HUES48 (cell line): Measurements from ENCODE around the gene SDHA.

Source experiments
- H3K27ac ChIP-seq: one replicate; pipeline ENCODE4 v1.7.0; 2013; ENCODE audit warnings: low read depth, low read length, inconsistent platforms
- H3K27me3 ChIP-seq: 2 replicates; pipeline ENCODE4 v1.6.1; 2013; ENCODE audit warnings: mild to moderate bottlenecking, low read length; ENCODE audit not compliant: control insufficient read depth, insufficient read depth
- H3K36me3 ChIP-seq: 2 replicates; pipeline ENCODE4 v1.6.1; 2013; ENCODE audit warnings: low read length; ENCODE audit not compliant: control insufficient read depth, insufficient read depth
- H3K4me1 ChIP-seq: 2 replicates; pipeline ENCODE4 v1.6.1; 2013; ENCODE audit warnings: mild to moderate bottlenecking, low read length; ENCODE audit not compliant: control insufficient read depth, insufficient read depth
- H3K4me3 ChIP-seq: 2 replicates; pipeline ENCODE4 v1.5.1; 2013; ENCODE audit warnings: mild to moderate bottlenecking, low read depth, low read length
- H3K9ac ChIP-seq: 2 replicates; pipeline ENCODE4 v1.6.1; 2013; ENCODE audit warnings: mild to moderate bottlenecking, low read depth, low read length, moderate library complexity
- H3K9me3 ChIP-seq: 2 replicates; pipeline ENCODE4 v1.6.1; 2013; ENCODE audit warnings: low read length; ENCODE audit not compliant: control insufficient read depth, insufficient read depth

SDHA gene

DNA sequence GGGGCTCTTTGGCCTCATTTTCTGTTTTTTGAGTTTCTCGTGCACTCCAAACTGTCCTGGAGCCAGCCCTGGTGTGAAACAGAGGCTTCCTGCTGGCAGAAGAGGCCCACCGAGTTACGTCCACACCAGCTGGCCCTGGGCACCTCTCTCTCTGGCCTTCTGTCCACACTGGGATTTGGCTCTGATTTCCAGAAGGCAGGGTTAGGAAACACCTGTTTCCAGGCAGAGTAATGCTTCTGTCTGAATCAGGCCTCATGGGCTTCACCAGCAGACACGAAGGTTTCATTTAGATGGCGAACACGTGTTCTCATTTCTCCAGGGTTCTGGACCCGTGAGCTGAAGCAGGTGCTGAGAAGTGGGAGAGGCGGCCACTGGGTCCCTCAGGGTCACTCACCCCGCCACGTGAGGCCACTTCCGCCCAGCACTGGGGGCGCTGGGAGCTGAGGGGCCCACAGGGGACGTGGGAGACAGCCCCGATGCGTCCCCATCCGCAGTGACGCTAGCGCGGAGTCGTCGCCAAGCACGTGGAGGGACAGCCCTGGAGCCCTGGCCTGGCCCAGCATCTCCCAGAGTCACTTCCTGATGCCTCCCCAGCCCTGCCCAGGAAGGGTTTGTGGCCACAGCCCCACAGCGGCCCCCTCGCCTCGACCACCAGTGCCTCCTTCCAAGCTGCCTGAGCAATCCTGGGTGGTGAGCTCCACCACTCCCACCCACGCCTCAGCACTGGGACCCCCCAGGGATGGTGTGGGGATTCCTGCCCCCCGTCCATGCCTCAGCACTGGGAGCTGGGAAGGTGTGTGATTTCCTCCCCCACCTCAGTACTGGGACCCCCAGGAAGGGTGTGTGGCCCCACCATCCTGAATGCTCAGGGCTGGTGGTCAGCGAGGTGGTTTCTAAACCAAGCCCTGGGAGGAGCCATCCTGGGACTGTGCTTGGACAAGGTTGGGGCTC is 31.8 kb upstream of the SDHA start:
- H3K27ac ChIP-seq, result no peak overlapping the region
- H3K27me3 ChIP-seq, result no peaks in the 10 kb centered on the region
- H3K9me3 ChIP-seq, result no peaks in the 10 kb centered on the region
- H3K9ac ChIP-seq, result no peak overlapping the region
- H3K4me1 ChIP-seq, result peaks cover 9% of the 10 kb centered on the region; the same call in 1 of the 2 replicates
- peaks cover 17% of the 10 kb centered on the region for H3K36me3 ChIP-seq
- no peak overlapping the region for H3K4me3 ChIP-seq

DNA sequence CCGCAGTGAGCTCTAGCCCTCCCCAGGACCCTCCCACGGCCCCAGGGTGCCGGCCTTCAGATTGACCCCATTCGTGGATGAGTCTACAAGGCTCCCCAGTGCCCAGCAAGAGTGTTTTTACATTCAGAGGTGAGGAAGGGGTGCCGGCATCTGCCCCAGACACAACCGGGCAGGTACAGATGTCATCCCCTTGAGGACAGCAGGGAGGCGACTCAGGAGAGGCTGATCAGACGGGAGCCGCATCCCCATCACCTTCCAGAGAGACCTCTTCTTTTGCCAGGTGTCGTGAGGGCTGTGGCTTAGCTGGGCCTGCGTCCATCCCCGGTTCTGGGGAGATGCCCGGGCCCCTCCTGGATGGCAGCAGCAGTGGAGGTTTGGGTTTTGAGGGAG is 31.1 kb upstream of the SDHA start:
- H3K36me3 ChIP-seq, result peaks cover 11% of the 10 kb centered on the region
- H3K4me1 ChIP-seq, result peaks cover 9% of the 10 kb centered on the region; the same call in 1 of the 2 replicates
- H3K9ac ChIP-seq, result no peak overlapping the region
- no peak overlapping the region for H3K4me3 ChIP-seq
- no peaks in the 10 kb centered on the region for H3K9me3 ChIP-seq
- H3K27ac ChIP-seq, result no peak overlapping the region
- H3K27me3 ChIP-seq, result no peaks in the 10 kb centered on the region

DNA sequence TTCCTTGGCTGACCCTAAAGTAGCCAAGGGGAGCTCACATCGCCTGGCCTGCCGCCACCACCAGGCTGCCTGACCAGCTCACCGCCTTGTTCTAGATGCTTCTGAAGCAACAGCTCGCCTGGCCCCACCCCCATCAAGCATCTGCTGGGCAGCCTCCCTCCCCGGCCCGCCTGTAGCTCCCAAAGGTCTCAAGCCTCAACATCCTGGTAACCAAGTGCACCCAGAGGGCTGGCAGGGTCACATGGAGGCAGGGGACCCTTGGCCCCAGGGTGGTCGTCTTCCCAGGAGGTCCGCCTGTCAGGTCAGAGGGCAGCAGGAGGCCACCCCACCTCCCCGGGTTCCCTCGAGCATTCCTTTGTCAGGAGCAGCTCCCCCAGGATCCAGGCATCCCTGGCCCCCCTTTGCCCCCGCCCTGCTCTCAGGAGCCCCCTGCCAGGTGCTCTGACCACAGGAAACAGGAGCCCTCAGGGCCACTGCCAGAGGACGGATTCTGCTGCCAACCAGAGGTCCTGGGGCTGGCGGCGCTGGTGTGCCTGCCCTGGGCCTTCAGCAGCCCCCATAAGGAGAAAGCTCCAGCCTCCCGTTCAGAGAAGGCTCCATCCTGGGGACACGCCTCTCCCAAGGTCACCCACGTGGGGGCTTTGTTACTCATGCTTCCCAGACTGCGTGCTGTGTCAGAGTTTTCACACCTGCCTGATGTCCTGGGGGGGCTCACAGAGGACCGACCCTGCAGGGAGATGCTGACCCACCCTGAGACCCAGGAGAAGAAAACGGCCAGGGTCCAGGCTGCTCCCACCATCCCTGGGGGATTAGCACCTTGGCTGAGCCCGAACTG is 30.3 kb upstream of the SDHA start:
- peaks cover 9% of the 10 kb centered on the region; the same call in 1 of the 2 replicates for H3K4me1 ChIP-seq
- H3K4me3 ChIP-seq, result no peak overlapping the region
- peaks cover 3% of the 10 kb centered on the region; the same call in 1 of the 2 replicates for H3K36me3 ChIP-seq
- H3K27ac ChIP-seq, result no peak overlapping the region
- H3K9me3 ChIP-seq, result no peaks in the 10 kb centered on the region
- H3K27me3 ChIP-seq, result no peaks in the 10 kb centered on the region
- no peak overlapping the region for H3K9ac ChIP-seq

DNA sequence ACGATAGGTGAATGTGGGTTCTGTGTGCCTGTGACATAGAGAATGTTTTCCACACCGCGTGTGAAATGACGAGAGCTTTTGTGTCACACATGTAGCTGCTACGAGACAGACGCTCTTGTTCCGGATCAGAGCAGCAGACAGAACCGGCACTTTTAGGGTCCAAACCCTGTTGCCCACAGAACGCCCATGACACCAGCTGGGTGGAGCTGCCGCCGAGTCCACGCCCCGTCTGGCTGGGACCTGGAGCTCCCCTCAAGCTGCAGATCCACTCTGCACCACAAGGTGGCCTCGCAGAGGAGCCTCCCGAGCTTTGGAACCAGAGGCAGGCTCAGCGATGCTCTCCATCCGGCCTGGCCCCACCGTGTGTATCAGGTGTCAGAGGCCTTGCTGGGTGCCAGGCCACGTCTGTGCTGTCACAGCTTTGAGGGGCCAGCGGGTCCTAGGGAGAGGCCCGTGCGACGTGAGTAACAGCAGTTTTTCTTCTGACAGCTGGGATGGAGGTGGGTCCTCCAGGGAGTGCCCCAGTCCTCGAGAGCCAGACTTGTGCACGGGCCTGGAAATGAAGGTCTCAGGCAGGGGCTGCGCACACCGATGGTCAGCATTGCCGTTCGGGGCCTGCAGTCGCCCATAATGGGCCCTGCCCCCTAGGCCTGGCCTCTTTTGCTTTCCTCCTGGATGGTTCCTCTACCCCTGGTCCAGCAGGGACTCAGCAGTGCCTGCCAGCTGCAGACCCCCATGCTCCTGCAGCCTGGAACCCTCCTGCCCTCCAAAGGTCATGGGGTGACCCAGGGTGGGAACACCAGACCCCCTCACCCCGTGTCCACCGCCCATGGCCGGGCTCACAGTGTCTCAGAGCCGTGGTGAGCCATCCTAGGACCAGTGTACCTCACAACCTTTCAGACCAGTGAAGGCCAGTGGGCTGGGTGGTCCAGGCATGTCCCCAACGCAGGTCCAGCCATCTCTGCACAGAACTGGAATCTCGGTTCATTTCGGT is 29.3 kb upstream of the SDHA start:
- Histone ChIP-seq H3K9ac (no peak overlapping the region), H3K9me3 (no peaks in the 10 kb centered on the region), H3K4me1 (peaks cover 9% of the 10 kb centered on the region; the same call in 1 of the 2 replicates), H3K36me3 (no peaks in the 10 kb centered on the region), H3K27me3 (no peaks in the 10 kb centered on the region), H3K4me3 (no peak overlapping the region), H3K27ac (no peak overlapping the region)

DNA sequence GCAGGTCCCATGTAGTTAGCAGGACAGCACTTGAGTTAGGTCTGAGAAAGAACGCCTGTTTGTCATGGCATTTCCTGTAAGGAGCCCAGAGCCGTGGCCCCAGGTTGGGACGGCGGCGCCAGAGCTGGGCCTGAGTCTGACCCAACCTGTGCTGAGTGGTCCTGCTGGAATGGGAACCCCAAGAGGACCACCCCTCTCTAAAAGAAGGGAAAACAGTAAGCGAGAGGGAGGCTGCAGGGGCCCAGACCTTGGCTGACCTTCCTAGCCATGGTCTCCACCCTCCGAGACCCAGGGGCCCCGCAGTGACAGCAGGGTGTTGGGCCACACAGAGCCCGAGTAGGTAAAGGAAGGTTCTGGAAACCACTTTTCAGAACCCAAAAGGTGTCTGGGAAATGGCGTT is 28.6 kb upstream of the SDHA start:
- Histone ChIP-seq H3K36me3 (no peaks in the 10 kb centered on the region), H3K27ac (no peak overlapping the region), H3K27me3 (no peaks in the 10 kb centered on the region), H3K4me1 (peaks cover 9% of the 10 kb centered on the region; the same call in 1 of the 2 replicates), H3K4me3 (no peak overlapping the region), H3K9ac (no peak overlapping the region), H3K9me3 (no peaks in the 10 kb centered on the region)

DNA sequence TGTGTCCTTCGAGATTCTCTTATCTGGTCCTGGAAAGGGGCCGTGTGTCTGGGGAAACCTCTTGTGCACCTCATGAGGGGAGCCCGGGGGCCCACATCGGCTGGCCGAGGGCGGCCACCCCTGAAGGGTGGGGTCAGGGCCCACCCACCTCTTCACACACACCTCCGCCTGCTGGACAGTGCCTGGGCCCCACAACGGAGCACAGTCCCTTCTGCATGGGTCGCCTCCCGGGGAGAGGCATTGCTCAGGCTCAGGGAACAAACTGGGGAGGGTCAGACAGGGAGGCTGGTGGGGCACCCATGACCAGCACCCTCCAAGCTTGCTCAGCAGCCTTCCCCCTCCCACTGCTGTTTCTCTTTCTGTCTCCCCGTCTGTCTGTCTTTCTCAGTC is 28.1 kb upstream of the SDHA start:
- peaks cover 9% of the 10 kb centered on the region; the same call in 1 of the 2 replicates for H3K4me1 ChIP-seq
- H3K4me3 ChIP-seq, result no peak overlapping the region
- H3K27me3 ChIP-seq, result no peaks in the 10 kb centered on the region
- no peak overlapping the region for H3K27ac ChIP-seq
- H3K36me3 ChIP-seq, result no peaks in the 10 kb centered on the region
- H3K9ac ChIP-seq, result no peak overlapping the region
- no peaks in the 10 kb centered on the region for H3K9me3 ChIP-seq

DNA sequence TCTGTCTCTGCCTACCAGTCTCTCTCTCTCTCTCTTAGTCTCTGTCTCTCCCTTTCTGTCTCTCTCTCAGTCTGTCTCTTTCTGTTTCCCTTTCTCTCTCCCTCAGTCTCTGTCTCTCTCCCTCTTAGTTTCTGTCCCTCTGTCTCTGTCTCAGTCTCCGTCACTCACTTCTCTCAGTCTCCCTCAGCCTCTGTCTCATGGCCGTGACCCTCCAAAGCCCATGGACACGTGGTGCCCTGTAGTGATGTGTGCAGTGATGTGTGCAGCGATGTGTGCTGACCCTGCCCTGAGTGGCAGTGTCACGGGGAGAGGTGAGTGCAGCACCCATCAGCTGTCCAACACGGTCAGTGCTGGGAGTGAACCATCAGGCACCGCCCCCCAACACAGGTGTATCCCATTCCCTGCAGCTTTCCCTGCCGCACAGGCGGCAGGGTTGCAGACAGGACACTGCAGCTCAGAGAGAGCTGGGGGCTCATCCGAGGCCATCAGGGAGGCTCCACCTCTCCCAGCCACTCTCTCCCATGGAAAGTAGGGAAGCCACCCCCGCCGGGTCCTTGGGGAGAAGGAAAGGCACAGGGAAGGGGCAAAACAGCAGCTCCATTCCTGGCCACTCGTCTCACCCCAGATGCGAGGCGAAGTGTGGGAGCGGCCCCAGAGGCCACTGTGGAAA is 27.6 kb upstream of the SDHA start:
- Histone ChIP-seq H3K4me1 (peaks cover 9% of the 10 kb centered on the region; the same call in 1 of the 2 replicates), H3K9me3 (no peaks in the 10 kb centered on the region), H3K4me3 (no peak overlapping the region), H3K27ac (no peak overlapping the region), H3K9ac (no peak overlapping the region), H3K36me3 (no peaks in the 10 kb centered on the region), H3K27me3 (no peaks in the 10 kb centered on the region)

DNA sequence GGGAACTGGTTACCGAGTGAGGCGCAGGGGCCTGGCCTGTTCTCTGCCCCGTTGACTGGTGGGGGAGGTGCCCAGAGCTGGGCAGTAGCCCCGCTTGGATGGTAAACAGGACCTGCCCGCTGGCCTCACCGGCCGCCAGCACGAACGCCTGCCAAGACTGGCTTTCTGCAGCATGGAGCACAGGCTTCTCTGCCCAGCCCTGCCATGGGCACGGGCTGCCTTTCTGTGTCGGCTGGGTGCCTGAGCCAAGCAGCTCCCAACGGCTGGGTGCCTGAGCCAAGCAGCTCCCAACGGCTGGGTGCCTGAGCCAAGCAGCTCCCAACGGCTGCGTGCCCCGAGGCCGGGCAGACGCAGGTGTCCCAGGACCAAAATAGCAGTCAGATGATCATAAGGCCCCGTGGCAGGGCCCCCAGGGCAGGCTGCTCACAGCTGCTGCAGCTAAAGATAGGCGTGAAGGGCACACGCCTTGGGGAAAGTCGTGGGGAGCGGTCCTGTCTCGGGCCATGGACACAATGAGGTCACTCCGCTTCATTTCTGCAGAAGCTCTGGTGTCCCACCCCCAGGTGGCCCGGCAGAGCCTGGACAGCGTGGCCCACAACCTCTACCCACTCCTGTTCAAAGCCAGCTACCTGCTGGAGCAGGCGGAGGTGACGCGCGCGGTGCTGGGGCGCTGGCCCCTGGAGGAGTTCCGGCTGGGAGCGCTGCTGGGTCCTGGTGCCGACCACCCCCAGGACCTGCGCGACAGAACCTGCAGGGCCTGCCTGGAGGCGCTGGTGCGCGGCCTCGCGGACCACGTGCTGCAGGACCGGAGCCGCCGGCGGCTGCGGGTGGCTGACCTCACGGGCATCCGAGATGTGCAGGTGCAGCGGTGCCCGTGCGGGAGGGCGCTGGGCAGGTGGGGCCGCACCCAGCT is 26.8 kb upstream of the SDHA start, which contains the start of gene LRRC14B:
LRRC14B (plus strand) TSS at position 460 of the 913 bp plus-strand sequence; CDS start at position 504, 44 bp downstream.
- H3K36me3 ChIP-seq, result no peaks in the 10 kb centered on the region
- no peak within 1 kb of the TSS for H3K9ac ChIP-seq
- no peak within 1 kb of the TSS for H3K27ac ChIP-seq
- H3K4me3 ChIP-seq, result no peak within 1 kb of the TSS
- no peaks in the 10 kb centered on the region for H3K27me3 ChIP-seq
- H3K4me1 ChIP-seq, result peaks cover 9% of the 10 kb centered on the region; the same call in 1 of the 2 replicates
- no peaks in the 10 kb centered on the region for H3K9me3 ChIP-seq

DNA sequence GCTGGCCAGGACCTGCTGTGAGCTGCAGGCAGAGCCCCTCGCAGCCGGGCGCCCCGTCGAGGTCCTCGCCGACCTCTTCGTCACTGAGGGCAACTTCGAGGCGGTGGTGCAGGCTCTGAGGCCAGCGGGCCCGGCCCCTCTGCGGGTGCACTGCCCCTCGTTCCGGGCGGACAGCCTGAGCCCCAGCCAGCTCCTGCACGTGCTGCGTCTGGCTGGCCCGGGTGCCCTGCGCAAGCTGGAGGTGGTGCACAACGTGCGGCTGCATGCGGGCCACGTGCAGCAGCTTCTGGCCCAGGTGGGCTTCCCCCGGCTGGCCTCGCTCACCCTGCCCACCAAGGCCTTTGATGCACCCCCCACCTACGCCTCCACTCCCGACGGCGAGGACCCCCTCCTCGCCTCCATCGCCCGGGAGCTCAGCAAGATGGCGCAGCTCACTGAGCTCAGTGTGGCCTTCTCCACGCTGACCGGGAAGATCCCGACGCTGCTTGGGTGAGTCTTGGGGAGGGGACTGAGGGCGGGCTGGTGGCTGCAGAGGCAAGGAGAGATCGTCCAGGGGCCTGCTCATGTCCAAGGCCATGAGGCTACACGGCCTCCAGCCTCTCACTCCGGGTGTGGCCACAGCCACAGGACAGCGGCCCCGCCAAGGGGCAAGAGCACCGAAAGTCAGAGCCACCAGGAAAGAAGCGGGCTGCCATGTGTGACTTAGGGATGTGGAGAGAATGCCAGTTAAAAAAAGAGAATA is 26.0 kb upstream of the SDHA start:
- Histone ChIP-seq H3K9me3 (no peaks in the 10 kb centered on the region), H3K36me3 (no peaks in the 10 kb centered on the region), H3K4me1 (peaks cover 9% of the 10 kb centered on the region; the same call in 1 of the 2 replicates), H3K27me3 (no peaks in the 10 kb centered on the region), H3K4me3 (no peak overlapping the region), H3K27ac (no peak overlapping the region), H3K9ac (no peak overlapping the region)
